Activated CD8-positive, alpha-beta T cell treated with anti-CD3 and anti-CD28 coated beads for 36 hours (primary cell): ENCODE data around the gene AVL9. TPM values are rescaled to one million over a fixed set of nuclear protein-coding genes. Genes with fewer than 3 reads are reported as not detected.
A peak's percentile ranks its signal among the peaks of the same experiment; 100 is the strongest.
"Not testable (repeated sequence)": the region's sequence is repeated elsewhere in the genome, so short reads cannot be mapped to it uniquely, and the experiment has no call there.

Source experiments
- ATAC-seq: fragments of 200-7000 bp; cut with Tn5 transposase; one replicate; pipeline ENCODE4 v1.10.0; 2021; ENCODE audit warnings: mild to moderate bottlenecking, moderate library complexity
- CTCF ChIA-PET: fragments of 350-600 bp; sonication (Branson Sonifier 250); formaldehyde crosslinking; loops from one replicate; lab custom pipeline; 2021; ENCODE audit warnings: antibody characterized with exemption; lab: Charles Lee
- POLR2A ChIA-PET: fragments of 350-600 bp; sonication (Branson Sonifier 250); formaldehyde crosslinking; loops from one replicate; lab custom pipeline; 2021; ENCODE audit warnings: antibody characterized with exemption; lab: Charles Lee
- DNase-seq: peaks from one replicate; pipeline ENCODE4 v3.0.0-alpha.2; 2020
- H3K27ac Mint-ChIP-seq: one replicate; pipeline ENCODE4 v1.8.0; 2021; ENCODE audit warnings: mild to moderate bottlenecking, mixed read lengths
- H3K27me3 Mint-ChIP-seq: one replicate; pipeline ENCODE4 v1.8.0; 2021; ENCODE audit warnings: mixed read lengths
- H3K36me3 Mint-ChIP-seq: one replicate; pipeline ENCODE4 v1.8.0; 2021; ENCODE audit warnings: low read depth, mixed read lengths
- H3K4me1 Mint-ChIP-seq: one replicate; pipeline ENCODE4 v1.8.0; 2021; ENCODE audit warnings: low read depth, mixed read lengths
- H3K4me3 Mint-ChIP-seq: one replicate; pipeline ENCODE4 v1.8.0; 2021; ENCODE audit warnings: mild to moderate bottlenecking, moderate library complexity, mixed read lengths
- H3K9me3 Mint-ChIP-seq: one replicate; pipeline ENCODE4 v1.8.0; 2021; ENCODE audit warnings: mixed read lengths
- CTCF ChIP-seq: fragments of 200-600 bp; IDR thresholded peaks from one replicate; pipeline ENCODE4 v1.8.0; 2022; ENCODE audit warnings: antibody characterized with exemption, mild to moderate bottlenecking
- intact Hi-C: fragments of 100-400 bp; cut with micrococcal nuclease; formaldehyde crosslinking; loops from one replicate; pipeline ENCODE4 v1.10.0; 2022
- total RNA-seq, 2 experiments: library from RNA; stranded (reverse); gene quantifications; one replicate each; pipeline ENCODE4 v1.2.3, GENCODE V29; 2021

AVL9 gene
- total RNA-seq, 2 experiments from 2014 or later, result 54.0 to 63.5 TPM

GRCh38 chr7:32490127-32490796 lies 5.0 kb upstream of the AVL9 start, which contains the start of gene LSM5:
LSM5 (minus strand) TSS chr7:32490380; CDS start chr7:32490365, 15 bp downstream.
- ATAC-seq (peak; percentile 67), DNase-seq (peak; percentile 94)
- ChIA-PET CTCF (interaction anchor here (0.6 to 2.4 kb wide), 7 partner anchors 11 to 280 kb away, joined by 3 to 14 read pairs (median 3); no protein-coding TSS in a partner anchor), POLR2A (interaction anchor here (0.8 to 2.3 kb wide), 4 partner anchors 8 to 401 kb away, joined by 3 to 7 read pairs (median 4); partner anchors contain the start of gene KBTBD2)
- Mint-ChIP-seq H3K27ac (peak within 1 kb of the TSS; percentile 96), H3K27me3 (no peaks in the 10 kb centered on the region), H3K4me1 (peaks cover 30% of the 10 kb centered on the region), H3K36me3 (peaks cover 23% of the 10 kb centered on the region), H3K4me3 (peak within 1 kb of the TSS; percentile 85), H3K9me3 (no peaks in the 10 kb centered on the region)
- TF ChIP-seq CTCF, result no peak
- intact Hi-C loops, result loop anchor here (2.0 to 10.0 kb wide), 2 partner anchors 55 to 99 kb away; no protein-coding TSS in a partner anchor

DNA sequence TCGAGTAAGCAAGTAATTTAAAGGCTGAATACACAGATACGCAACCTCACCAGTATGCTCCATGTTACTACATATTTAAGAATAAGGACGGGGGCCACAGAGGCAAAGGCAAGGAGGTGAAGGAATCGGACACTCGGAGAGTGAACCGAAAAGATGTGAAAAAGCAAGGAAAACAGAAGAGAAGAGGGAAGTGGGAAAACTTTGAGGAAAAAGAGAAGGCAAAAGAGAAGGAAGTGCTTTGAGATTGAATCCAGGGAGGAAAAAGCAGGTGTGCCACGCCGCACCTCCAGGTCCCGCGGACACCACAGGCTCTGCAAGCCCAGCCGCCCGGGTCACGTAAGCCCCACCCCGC lies 367 bp upstream of the AVL9 start:
- H3K27me3 Mint-ChIP-seq, result no peaks in the 10 kb centered on the region
- CTCF ChIA-PET, result interaction anchor here (0.6 kb wide), 1 partner anchor 71 kb away, joined by 3 read pairs; no protein-coding TSS in a partner anchor
- POLR2A ChIA-PET, result interaction anchor here (0.8 to 3.0 kb wide), 4 partner anchors 11 to 21 kb away, joined by 3 to 27 read pairs (median 11); no protein-coding TSS in a partner anchor
- peaks cover 32% of the 10 kb centered on the region for H3K4me1 Mint-ChIP-seq
- TF ChIP-seq CTCF, result no peak
- H3K36me3 Mint-ChIP-seq, result peaks cover 28% of the 10 kb centered on the region
- ATAC-seq (no peak), DNase-seq (no peak)
- H3K9me3 Mint-ChIP-seq, result peaks cover 4% of the 10 kb centered on the region
- H3K4me3 Mint-ChIP-seq, result peak overlapping the region; percentile 100
- intact Hi-C loops, result loop anchor here (5.0 to 10.0 kb wide), 2 partner anchors 50 to 397 kb away; partner anchors contain the start of gene KBTBD2
- H3K27ac Mint-ChIP-seq, result peak overlapping the region; percentile 99

GRCh38 chr7:32496052-32496813 lies 944 bp downstream of the AVL9 start:
- intact Hi-C loops, result loop anchor here (5.0 to 10.0 kb wide), 2 partner anchors 49 to 396 kb away; partner anchors contain the start of gene KBTBD2
- Mint-ChIP-seq H3K27ac (peak overlapping the region; percentile 100), H3K9me3 (peaks cover 6% of the 10 kb centered on the region), H3K27me3 (no peaks in the 10 kb centered on the region), H3K36me3 (peaks cover 40% of the 10 kb centered on the region), H3K4me1 (peaks cover 41% of the 10 kb centered on the region), H3K4me3 (peak overlapping the region; percentile 100)
- no peak for TF ChIP-seq CTCF
- no peak for DNase-seq
- ATAC-seq, result no peak
- ChIA-PET POLR2A (interaction anchor here (0.6 to 3.0 kb wide), 6 partner anchors 9 to 58 kb away, joined by 3 to 27 read pairs (median 6); no protein-coding TSS in a partner anchor), CTCF (interaction anchor here (0.7 to 1.5 kb wide), 4 partner anchors 20 to 612 kb away, joined by 3 read pairs; no protein-coding TSS in a partner anchor)

DNA sequence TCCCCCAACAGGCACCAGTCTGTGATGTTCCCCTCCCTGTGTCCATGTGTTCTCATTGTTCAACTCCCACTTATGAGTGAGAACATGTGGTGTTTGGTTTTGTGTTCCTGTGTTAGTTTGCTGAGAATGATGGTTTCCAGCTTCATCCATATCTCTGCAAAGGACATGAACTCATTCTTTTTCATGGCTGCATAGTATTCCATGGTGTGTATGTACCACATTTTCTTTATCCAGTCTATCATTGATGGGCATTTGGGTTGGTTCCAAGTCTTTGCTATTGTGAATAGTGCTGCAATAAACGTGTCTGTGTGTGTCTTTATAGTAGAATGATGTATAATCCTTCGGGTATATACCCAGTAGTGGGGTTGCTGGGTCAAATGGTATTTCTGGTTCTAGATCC lies 4.5 kb downstream of the AVL9 start:
- DNase-seq, CTCF ChIA-PET, ATAC-seq, H3K27me3 Mint-ChIP-seq, POLR2A ChIA-PET, H3K9me3 Mint-ChIP-seq: not testable (repeated sequence)
- Mint-ChIP-seq H3K36me3 (peaks cover 46% of the 10 kb centered on the region), H3K4me3 (peak overlapping the region; percentile 8), H3K4me1 (peaks cover 58% of the 10 kb centered on the region), H3K27ac (peak overlapping the region; percentile 95)
- intact Hi-C loops, result loop anchor here (5.0 to 10.0 kb wide), 2 partner anchors 45 to 393 kb away; partner anchors contain the start of gene KBTBD2

GRCh38 chr7:32500216-32500615 lies 4.9 kb downstream of the AVL9 start:
- Mint-ChIP-seq H3K4me3 (peak overlapping the region; percentile 51), H3K4me1 (peaks cover 58% of the 10 kb centered on the region), H3K36me3 (peaks cover 46% of the 10 kb centered on the region), H3K27ac (peak overlapping the region; percentile 95)
- CTCF ChIA-PET, result interaction anchor here (1.3 kb wide), 1 partner anchor 9 kb away, joined by 3 read pairs; no protein-coding TSS in a partner anchor
- ATAC-seq, intact Hi-C loops, H3K27me3 Mint-ChIP-seq, DNase-seq, H3K9me3 Mint-ChIP-seq: not testable (repeated sequence)
- POLR2A ChIA-PET, result interaction anchor here (1.8 kb wide), 1 partner anchor 16 kb away, joined by 7 read pairs; no protein-coding TSS in a partner anchor
